H1 (cell line): Measurements from ENCODE around the gene CDC42EP3. TPM values are rescaled to one million over a fixed set of nuclear protein-coding genes. Genes with fewer than 3 reads are reported as not detected.

ENCODE experiments used
- EZH2 ChIP-seq: fragments of 200-600 bp; sonication (generic); IDR thresholded peaks from 2 replicates; pipeline ENCODE4 v1.7.1; 2012; ENCODE audit warnings: low read depth, mild to moderate bottlenecking, moderate library complexity, low read length, inconsistent platforms; ENCODE audit not compliant: severe bottlenecking
- SIX5 ChIP-seq: IDR thresholded peaks from 2 replicates; pipeline ENCODE4 v1.6.1; 2011; ENCODE audit warnings: mild to moderate bottlenecking, low read depth, low read length
- SP1 ChIP-seq: IDR thresholded peaks from 2 replicates; pipeline ENCODE4 v1.6.1; 2011; ENCODE audit warnings: low read depth, low read length
- polyA plus RNA-seq, 7 experiments: library from polyadenylated mRNA; depleted of rRNA in 3 of 7; stranded (reverse) in 5 of 7; unstranded in 2 of 7; fragments of >200 nt in 5 of 7; fragments of 200-250 nt in 2 of 7; gene quantifications; 1 replicate in 5 of 7; 2 replicates in 1 of 7; 4 replicates in 1 of 7; pipeline versions ENCODE4 v1.2.1 to v1.2.3, GENCODE V29; 2011 to 2013; ENCODE audit warnings: missing spikeins in 2 of 7, mixed read lengths in 2 of 7
- total RNA-seq: library from RNA; stranded (reverse); fragmentation: NEBNext Ultra II Directional; extraction: Animal tissue kit (Norgen Biotek cat#: 25700); gene quantifications from 2 replicates; pipeline ENCODE4 v1.2.1, GENCODE V29; 2021

Gene CDC42EP3
- total and polyA plus RNA-seq, 2 of the 8 experiments (the other 6 are each of a cell fraction or from before 2014, with no cell fraction given): 18.4 to 24.7 TPM

DNA sequence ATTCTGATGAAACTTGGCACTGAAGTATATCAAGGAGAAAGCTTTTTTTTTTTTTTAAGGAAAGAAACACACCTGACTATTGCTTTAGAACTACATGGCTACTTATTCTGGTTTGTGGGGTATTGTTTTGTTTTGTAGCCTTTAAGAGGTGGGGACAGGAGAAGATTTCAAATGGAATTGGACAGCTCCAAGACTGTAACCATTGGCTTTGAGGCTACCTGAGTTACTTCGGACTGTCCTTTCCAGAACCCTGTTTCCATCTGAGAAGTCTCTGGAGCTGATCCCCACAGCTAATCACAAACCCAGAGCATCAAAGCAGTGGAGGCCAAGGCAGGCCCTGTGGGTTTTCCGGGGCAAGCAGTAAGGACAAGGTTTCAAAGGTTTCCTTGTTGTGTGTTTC lies 4.7 kb downstream of the CDC42EP3 start (continued):
- TF ChIP-seq SIX5 (no peak), EZH2 (no peak), SP1 (no peak)
